Sigmoid colon (tissue), 4 donors: Measurements from ENCODE around the gene MINDY4.

Source experiments
- CTCF ChIP-seq, 4 experiments: fragments of 450-650 bp in 3 of 4; fragments of 200-600 bp in 1 of 4; IDR thresholded peaks; one replicate each; pipeline ENCODE4 v1.5.1; 2016 to 2019; ENCODE audit warnings: antibody characterized with exemption in 4 of 4, mild to moderate bottlenecking in 3 of 4, moderate library complexity in 2 of 4
- POLR2A ChIP-seq, 2 donors: fragments of 450-650 bp; IDR thresholded peaks; one replicate each; pipeline ENCODE4 v1.6.1; 2016; ENCODE audit warnings: antibody characterized with exemption in 2 of 2, mild to moderate bottlenecking in 2 of 2, moderate library complexity in 2 of 2
- POLR2AphosphoS5 ChIP-seq, 4 donors: sonication (generic); formaldehyde crosslinking; IDR thresholded peaks; one replicate each; pipeline ENCODE4 v1.6.1; 2017; ENCODE audit warnings: antibody characterized with exemption in 4 of 4

- TF ChIP-seq POLR2A (IDR thresholded peaks at IDR 0.05) = no peak
- no peak for TF ChIP-seq CTCF (IDR thresholded peaks at IDR 0.05)
- TF ChIP-seq POLR2AphosphoS5 (IDR thresholded peaks at IDR 0.05) = no peak
These were observed 137.5 kb downstream of the MINDY4 start for GRCh38 chr7:30908681-30909080.
